Gastroesophageal sphincter (tissue), 4 donors: ENCODE measurements around the gene PLS3. TPM values are rescaled to one million over a fixed set of nuclear protein-coding genes. Genes with fewer than 3 reads are reported as not detected.

ENCODE experiments used
- ATAC-seq: fragments of 150-250 bp; one replicate; pipeline ENCODE4 v1.9.1; 2016; ENCODE audit warnings: mild to moderate bottlenecking, moderate library complexity
- H3K27ac ChIP-seq, 4 donors: fragments of 200-600 bp; sonication (generic) in 3 of 4; 1 replicate in 3 of 4; 2 replicates in 1 of 4; pipeline ENCODE4 v1.5.1; 2016 to 2019
- H3K27me3 ChIP-seq: fragments of 200-600 bp; sonication (generic); one replicate; pipeline ENCODE4 v1.5.1; 2019
- H3K36me3 ChIP-seq, 2 donors: fragments of 200-600 bp; sonication (generic); one replicate each; pipeline ENCODE4 v1.5.1; 2019; ENCODE audit warnings: control low read depth in 1 of 2
- H3K4me1 ChIP-seq, 3 donors: fragments of 200-600 bp; sonication (generic); 1 replicate in 2 of 3; 2 replicates in 1 of 3; pipeline ENCODE4 v1.5.1; 2016 to 2019; ENCODE audit warnings: control low read depth in 2 of 3
- H3K4me3 ChIP-seq, 2 donors: fragments of 200-600 bp; sonication (generic); one replicate each; pipeline ENCODE4 v1.5.1; 2019; ENCODE audit warnings: mild to moderate bottlenecking in 1 of 2, moderate library complexity in 1 of 2
- H3K9me3 ChIP-seq, 3 donors: fragments of 200-600 bp; sonication (generic); one replicate each; pipeline ENCODE4 v1.5.1; 2017 to 2019; ENCODE audit warnings: control low read depth in 2 of 3
- EP300 ChIP-seq: sonication (generic); formaldehyde crosslinking; IDR thresholded peaks from one replicate; pipeline ENCODE4 v1.6.1; 2017; ENCODE audit warnings: antibody characterized with exemption, mild to moderate bottlenecking
- POLR2A ChIP-seq, 2 donors: fragments of 450-650 bp; IDR thresholded peaks; one replicate each; pipeline ENCODE4 v1.6.1; 2017; ENCODE audit warnings: antibody characterized with exemption in 2 of 2, mild to moderate bottlenecking in 2 of 2, moderate library complexity in 1 of 2
- POLR2AphosphoS5 ChIP-seq: sonication (generic); formaldehyde crosslinking; IDR thresholded peaks from one replicate; pipeline ENCODE4 v1.6.1; 2017; ENCODE audit warnings: antibody characterized with exemption
- WGBS, 2 donors: methylation state at CpG; one replicate each; pipeline ENCODE4 v1.1.5; 2018; ENCODE audit warnings: low coverage in 1 of 2; 5-methylcytosine and 5-hydroxymethylcytosine counted together
- small RNA-seq, 4 donors: library from RNA; depleted of rRNA; stranded (forward); fragments of <200 nt; gene quantifications; one replicate each; pipeline ENCODE3, GENCODE V24; 2016
- total RNA-seq, 4 donors: library from RNA; depleted of rRNA; stranded (reverse); fragments of >200 nt; gene quantifications; one replicate each; pipeline ENCODE4 v1.1.0, GENCODE V29; 2016
- TF ChIP-seq, protein P1 (sequence below), 4 experiments: fragments of 200-600 bp in 2 of 4; fragments of 450-650 bp in 2 of 4; sonication (generic) in 1 of 4; IDR thresholded peaks; one replicate each; pipeline ENCODE4 v1.5.1; 2017 to 2019; ENCODE audit warnings: antibody characterized with exemption in 4 of 4, mild to moderate bottlenecking in 2 of 4, moderate library complexity in 2 of 4

PLS3 gene
- total RNA-seq, 4 donors from 2014 or later = 83.5 to 134 (median 114) TPM

DNA sequence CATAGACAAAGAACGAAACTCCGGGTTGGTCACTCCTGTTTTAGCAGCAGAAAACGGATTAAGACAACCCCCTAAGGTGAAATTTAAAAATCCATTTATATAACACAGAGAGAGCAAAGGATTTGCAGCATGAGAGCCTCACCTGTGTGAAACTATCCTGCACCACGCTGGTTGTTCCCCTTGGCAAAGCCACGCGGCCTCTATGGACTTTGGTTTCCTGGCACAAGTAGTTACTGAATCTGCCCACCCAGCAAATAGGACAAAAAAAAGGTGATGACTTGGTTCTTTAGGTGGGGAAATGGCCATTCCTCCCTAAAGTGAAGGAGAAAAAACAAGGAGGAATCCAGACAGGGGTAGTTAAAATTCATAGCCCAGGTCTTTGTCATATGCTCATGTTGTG is 133.1 kb downstream of the PLS3 start:
- no peak for ATAC-seq
- Histone ChIP-seq H3K4me3 (no peak overlapping the region), H3K36me3 (no peaks in the 10 kb centered on the region), H3K4me1 (no peaks in the 10 kb centered on the region), H3K27ac (no peak overlapping the region), H3K9me3 (no peaks in the 10 kb centered on the region), H3K27me3 (no peaks in the 10 kb centered on the region)
- no peak for TF ChIP-seq POLR2A (IDR thresholded peaks at IDR 0.05)
- no peak for TF ChIP-seq EP300
- no peak for TF ChIP-seq POLR2AphosphoS5
- TF ChIP-seq, protein P1, sequence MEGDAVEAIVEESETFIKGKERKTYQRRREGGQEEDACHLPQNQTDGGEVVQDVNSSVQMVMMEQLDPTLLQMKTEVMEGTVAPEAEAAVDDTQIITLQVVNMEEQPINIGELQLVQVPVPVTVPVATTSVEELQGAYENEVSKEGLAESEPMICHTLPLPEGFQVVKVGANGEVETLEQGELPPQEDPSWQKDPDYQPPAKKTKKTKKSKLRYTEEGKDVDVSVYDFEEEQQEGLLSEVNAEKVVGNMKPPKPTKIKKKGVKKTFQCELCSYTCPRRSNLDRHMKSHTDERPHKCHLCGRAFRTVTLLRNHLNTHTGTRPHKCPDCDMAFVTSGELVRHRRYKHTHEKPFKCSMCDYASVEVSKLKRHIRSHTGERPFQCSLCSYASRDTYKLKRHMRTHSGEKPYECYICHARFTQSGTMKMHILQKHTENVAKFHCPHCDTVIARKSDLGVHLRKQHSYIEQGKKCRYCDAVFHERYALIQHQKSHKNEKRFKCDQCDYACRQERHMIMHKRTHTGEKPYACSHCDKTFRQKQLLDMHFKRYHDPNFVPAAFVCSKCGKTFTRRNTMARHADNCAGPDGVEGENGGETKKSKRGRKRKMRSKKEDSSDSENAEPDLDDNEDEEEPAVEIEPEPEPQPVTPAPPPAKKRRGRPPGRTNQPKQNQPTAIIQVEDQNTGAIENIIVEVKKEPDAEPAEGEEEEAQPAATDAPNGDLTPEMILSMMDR (IDR thresholded peaks at IDR 0.05) = no peak
- 20 to 61% methylated on average over 2 of the region's 6 CpGs for WGBS, 2 donors

DNA sequence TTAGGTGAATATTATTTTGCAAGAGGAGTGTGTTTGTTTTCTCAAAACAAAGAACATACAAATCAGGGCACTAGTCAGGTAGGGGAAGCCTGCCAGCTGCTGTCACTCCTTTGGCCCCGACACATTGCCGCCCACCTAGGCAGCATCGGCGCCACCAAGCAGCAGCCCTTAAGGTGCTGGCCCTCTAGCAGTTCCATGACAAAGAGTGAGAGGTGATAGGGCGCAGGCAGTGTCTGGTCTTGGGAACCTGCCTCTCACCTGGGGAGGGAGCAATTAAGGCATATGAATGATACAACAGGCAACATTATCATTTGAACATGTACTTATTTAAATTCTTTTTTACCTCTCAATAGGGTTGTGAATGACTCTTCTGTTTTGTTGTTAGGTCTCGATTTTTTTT is 135.1 kb downstream of the PLS3 start:
- ATAC-seq = no peak
- WGBS, 2 donors = 36 to 67% methylated on average over 1 to 5 of the region's 6 CpGs
- no peak overlapping the region for H3K27ac ChIP-seq
- no peaks in the 10 kb centered on the region for H3K4me1 ChIP-seq
- no peaks in the 10 kb centered on the region for H3K36me3 ChIP-seq
- no peak for TF ChIP-seq POLR2AphosphoS5
- H3K4me3 ChIP-seq = no peak overlapping the region
- no peaks in the 10 kb centered on the region for H3K27me3 ChIP-seq
- H3K9me3 ChIP-seq = no peaks in the 10 kb centered on the region

DNA sequence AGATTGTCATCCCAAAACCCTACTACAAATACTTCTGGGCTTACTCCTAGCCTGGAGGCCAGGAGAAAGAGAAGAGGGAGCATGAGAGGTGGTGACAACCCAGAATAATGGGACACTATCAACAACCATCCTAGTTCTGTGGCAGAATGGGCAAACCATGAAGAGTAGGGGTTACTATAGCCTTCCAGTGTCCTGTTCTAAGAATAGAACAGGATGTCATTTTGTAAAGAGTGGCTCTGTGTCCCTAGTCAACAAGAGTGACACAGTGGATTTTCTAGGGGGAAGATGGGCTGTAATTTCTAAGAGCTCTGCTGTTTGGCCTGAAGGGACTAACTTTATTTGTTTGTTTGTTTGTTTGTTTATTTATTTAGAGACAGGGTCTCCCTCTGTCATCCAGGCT is 136.0 kb downstream of the PLS3 start:
- ATAC-seq = no peak
- Histone ChIP-seq H3K27me3 (no peaks in the 10 kb centered on the region), H3K9me3 (no peaks in the 10 kb centered on the region), H3K27ac (no peak overlapping the region), H3K4me3 (no peak overlapping the region), H3K36me3 (no peaks in the 10 kb centered on the region), H3K4me1 (no peaks in the 10 kb centered on the region)
- TF ChIP-seq, protein P1 (IDR thresholded peaks at IDR 0.05) = no peak
- TF ChIP-seq POLR2AphosphoS5 (no peak), EP300 (no peak), POLR2A (IDR thresholded peaks at IDR 0.05) (no peak)

- 100% methylated on average over 2 of the region's 2 CpGs; no CpG with 5 or more reads in 1 of the 2 donors for WGBS, 2 donors
- H3K4me1 ChIP-seq = no peaks in the 10 kb centered on the region
- H3K9me3 ChIP-seq = no peaks in the 10 kb centered on the region
- ATAC-seq = no peak
- H3K27ac ChIP-seq = no peak overlapping the region
- H3K4me3 ChIP-seq = no peak overlapping the region
- TF ChIP-seq, protein P1 (IDR thresholded peaks at IDR 0.05) = no peak
- TF ChIP-seq POLR2AphosphoS5 (no peak), POLR2A (IDR thresholded peaks at IDR 0.05) (no peak), EP300 (no peak)
- no peaks in the 10 kb centered on the region for H3K36me3 ChIP-seq
- H3K27me3 ChIP-seq = no peaks in the 10 kb centered on the region
These were observed 136.8 kb downstream of the PLS3 start for GRCh38 chrX:115697806-115698205.

Small RNAs within 50 kb of the gene (small RNA-seq; reads per million reads assigned to genes)
- 0 reads per million in 4 donors for gene RF00264
